Activated T-cell treated with anti-CD3 and anti-CD28 coated beads, Interleukin-2, amount 50 U/mL, for 1 hour (primary cell): ENCODE measurements around the gene COL25A1.
"Not testable (repeated sequence)": the region's sequence is repeated elsewhere in the genome, so short reads cannot be mapped to it uniquely, and the experiment has no call there.

Source experiments
- DNase-seq: peaks from one replicate; pipeline ENCODE4 v3.0.0-alpha.2; 2020

The COL25A1 gene

GRCh38 chr4:108943371-108943770 is 359.1 kb downstream of the COL25A1 start:
- no peak for DNase-seq

GRCh38 chr4:108941904-108942430 is 360.5 kb downstream of the COL25A1 start:
- no peak for DNase-seq

- no peak for DNase-seq
These were observed 361.8 kb downstream of the COL25A1 start for GRCh38 chr4:108940634-108941033.

- no peak for DNase-seq
These were observed 362.3 kb downstream of the COL25A1 start for GRCh38 chr4:108940149-108940548.

GRCh38 chr4:108937066-108937465 is 365.4 kb downstream of the COL25A1 start:
- no peak for DNase-seq

GRCh38 chr4:108933925-108934324 is 368.5 kb downstream of the COL25A1 start:
- DNase-seq: not testable (repeated sequence)

GRCh38 chr4:108933046-108933445 is 369.4 kb downstream of the COL25A1 start:
- DNase-seq: no peak

- no peak for DNase-seq
These were observed 370.5 kb downstream of the COL25A1 start for GRCh38 chr4:108931926-108932325.

- no peak for DNase-seq
These were observed 372.3 kb downstream of the COL25A1 start for GRCh38 chr4:108930186-108930585.

- no peak for DNase-seq
These were observed 375.7 kb downstream of the COL25A1 start for GRCh38 chr4:108926781-108927180.

- DNase-seq: no peak
These were observed 376.4 kb downstream of the COL25A1 start for GRCh38 chr4:108926061-108926460.

- DNase-seq: no peak
These were observed 380.3 kb downstream of the COL25A1 start for GRCh38 chr4:108922191-108922590.

GRCh38 chr4:108920395-108921087 is 381.9 kb downstream of the COL25A1 start:
- DNase-seq: no peak

GRCh38 chr4:108919226-108919893 is 383.1 kb downstream of the COL25A1 start:
- DNase-seq: no peak

- DNase-seq: no peak
These were observed 385.2 kb downstream of the COL25A1 start for GRCh38 chr4:108917255-108917654.

GRCh38 chr4:108916638-108917037 is 385.8 kb downstream of the COL25A1 start:
- no peak for DNase-seq

GRCh38 chr4:108906866-108907367 is 395.5 kb downstream of the COL25A1 start:
- DNase-seq: no peak

- DNase-seq: no peak
These were observed 396.5 kb downstream of the COL25A1 start for GRCh38 chr4:108906006-108906405.

GRCh38 chr4:108903464-108904221 is 398.8 kb downstream of the COL25A1 start:
- no peak for DNase-seq

- DNase-seq: no peak
These were observed 399.7 kb downstream of the COL25A1 start for GRCh38 chr4:108902769-108903168.

- DNase-seq: no peak
These were observed 401.2 kb downstream of the COL25A1 start for GRCh38 chr4:108901291-108901690.

- DNase-seq: no peak
These were observed 402.4 kb downstream of the COL25A1 start for GRCh38 chr4:108900018-108900580.

- no peak for DNase-seq
These were observed 409.0 kb downstream of the COL25A1 start for GRCh38 chr4:108893468-108893867.
